SK-N-SH (cell line): ENCODE measurements around the gene RNF146. TPM values are rescaled to one million over a fixed set of nuclear protein-coding genes. Genes with fewer than 3 reads are reported as not detected.

Experiments used
- CTCF ChIA-PET: fragments of 300-600, 350-600 bp; formaldehyde crosslinking; extraction: SDS; loops from one replicate; lab custom pipeline; 2021; lab: Yijun Ruan, JAX
- POLR2A ChIA-PET: fragments of 350-600 bp; sonication (Branson Sonifier 250); formaldehyde crosslinking; extraction: SDS; loops from one replicate; lab custom pipeline; 2020; ENCODE audit warnings: antibody characterized with exemption, inconsistent platforms; lab: Yijun Ruan, JAX
- DNase-seq: peaks from one replicate; pipeline ENCODE4 v3.0.0; 2012
- H2AFZ ChIP-seq: fragments of 200-600 bp; sonication (generic); 2 replicates; pipeline ENCODE4 v1.8.1; 2016; ENCODE audit warnings: antibody characterized with exemption, mild to moderate bottlenecking, low read depth
- H3F3A ChIP-seq: fragments of 200-600 bp; sonication (generic); replicated peaks from 2 replicates; pipeline ENCODE3; 2016; ENCODE audit warnings: antibody characterized with exemption, mild to moderate bottlenecking; ENCODE audit not compliant: insufficient read depth
- H3K27ac ChIP-seq, 2 experiments: fragments of 200-500 bp in 1 of 2; fragments of 200-600 bp in 1 of 2; sonication (Bioruptor generic) in 1 of 2; sonication (generic), shearing (Covaris generic) in 1 of 2; 2 replicates each; pipeline versions ENCODE4 v1.5.1 to v1.6.1; 2014 to 2016; ENCODE audit warnings: low read depth in 2 of 2, inconsistent platforms in 1 of 2, low read length in 1 of 2, mild to moderate bottlenecking in 1 of 2, mixed read lengths in 1 of 2
- H3K27me3 ChIP-seq: fragments of 200-600 bp; sonication (generic), shearing (Covaris generic); 2 replicates; pipeline ENCODE4 v1.6.1; 2016; ENCODE audit warnings: mixed run types; ENCODE audit not compliant: insufficient read depth
- H3K36me3 ChIP-seq, 2 experiments: fragments of 200-500 bp in 1 of 2; fragments of 200-600 bp in 1 of 2; sonication (Bioruptor generic) in 1 of 2; sonication (generic) in 1 of 2; replicated peaks in 1 of 2; 2 replicates each; pipeline versions ENCODE3 to v1.5.1; 2014 to 2016; ENCODE audit warnings: low read length in 1 of 2, mild to moderate bottlenecking in 1 of 2; ENCODE audit not compliant: insufficient read depth in 2 of 2, control insufficient read depth in 1 of 2
- H3K4me1 ChIP-seq, 2 experiments: fragments of 200-500 bp in 1 of 2; fragments of 200-600 bp in 1 of 2; sonication (Bioruptor generic) in 1 of 2; sonication (generic), shearing (Covaris generic) in 1 of 2; 2 replicates each; pipeline versions ENCODE4 v1.5.1 to v1.6.1; 2014 to 2016; ENCODE audit warnings: low read depth in 1 of 2, low read length in 1 of 2, mixed run types in 1 of 2; ENCODE audit not compliant: insufficient read depth in 2 of 2, control insufficient read depth in 1 of 2
- H3K4me2 ChIP-seq: fragments of 200-600 bp; sonication (generic), shearing (Covaris generic); 2 replicates; pipeline ENCODE4 v1.6.1; 2017; ENCODE audit warnings: mixed run types
- H3K4me3 ChIP-seq, 2 experiments: fragments of 200-500 bp in 1 of 2; fragments of 200-600 bp in 1 of 2; sonication (Bioruptor generic) in 1 of 2; sonication (generic), shearing (Covaris generic) in 1 of 2; 2 replicates each; pipeline versions ENCODE4 v1.5.1 to v1.8.1; 2014 to 2016; ENCODE audit warnings: low read depth in 2 of 2, inconsistent platforms in 1 of 2, low read length in 1 of 2, mild to moderate bottlenecking in 1 of 2, mixed read lengths in 1 of 2, moderate library complexity in 1 of 2
- H3K79me2 ChIP-seq: fragments of 200-600 bp; sonication (generic); 2 replicates; pipeline ENCODE4 v1.8.1; 2017; ENCODE audit warnings: mild to moderate bottlenecking; ENCODE audit not compliant: insufficient read depth
- H3K9ac ChIP-seq: fragments of 200-600 bp; sonication (generic); 2 replicates; pipeline ENCODE4 v1.6.1; 2017; ENCODE audit warnings: mixed run types
- H3K9me2 ChIP-seq: fragments of 200-600 bp; sonication (generic); 2 replicates; pipeline ENCODE4 v1.6.1; 2017; ENCODE audit warnings: mixed run types
- H3K9me3 ChIP-seq: fragments of 200-600 bp; sonication (generic); 2 replicates; pipeline ENCODE4 v1.6.1; 2017; ENCODE audit warnings: mixed run types, mild to moderate bottlenecking, moderate library complexity
- H4K20me1 ChIP-seq: fragments of 200-600 bp; sonication (generic); 2 replicates; pipeline ENCODE4 v1.6.1; 2017; ENCODE audit warnings: mild to moderate bottlenecking, mixed run types; ENCODE audit not compliant: insufficient read depth
- CHD2 ChIP-seq: fragments of 150-350 bp; IDR thresholded peaks from 2 replicates; pipeline ENCODE4 v1.6.1; 2018; ENCODE audit warnings: low read length; ENCODE audit not compliant: partially characterized antibody
- CTCF ChIP-seq: fragments of 200-600 bp; sonication (generic); IDR thresholded peaks from 2 replicates; pipeline ENCODE4 v1.6.1; 2017; ENCODE audit warnings: antibody characterized with exemption, mild to moderate bottlenecking, moderate library complexity
- ELF1 ChIP-seq: IDR thresholded peaks from 2 replicates; pipeline ENCODE4 v1.4.0; 2012
- EP300 ChIP-seq, 2 experiments: IDR thresholded peaks; 2 replicates each; pipeline versions ENCODE4 v1.4.0 to v1.6.1; 2012; ENCODE audit warnings: borderline replicate concordance in 1 of 2, low read depth in 1 of 2, low read length in 1 of 2
- EZH2phosphoT487 ChIP-seq: fragments of 200-600 bp; sonication (generic); IDR thresholded peaks from 2 replicates; pipeline ENCODE4 v1.6.1; 2017; ENCODE audit warnings: low read depth, mixed run types, mild to moderate bottlenecking, antibody characterized with exemption, moderate library complexity, borderline replicate concordance
- FOSL2 ChIP-seq: IDR thresholded peaks from 2 replicates; pipeline ENCODE4 v1.4.0; 2012; ENCODE audit warnings: low read depth, mild to moderate bottlenecking, moderate library complexity, borderline replicate concordance
- GABPA ChIP-seq: IDR thresholded peaks from 2 replicates; pipeline ENCODE4 v1.4.0; 2012; ENCODE audit warnings: low read depth, mild to moderate bottlenecking
- GATA2 ChIP-seq: sonication (generic); formaldehyde crosslinking; IDR thresholded peaks from 2 replicates; pipeline ENCODE4 v1.5.0; 2020; ENCODE audit warnings: mild to moderate bottlenecking, missing genetic modification reagents
- IRF3 ChIP-seq: fragments of 150-350 bp; IDR thresholded peaks from 2 replicates; pipeline ENCODE4 v1.6.1; 2016; ENCODE audit warnings: mild to moderate bottlenecking, low read depth, low read length
- NFIC ChIP-seq: IDR thresholded peaks from 2 replicates; pipeline ENCODE4 v1.4.0; 2012; ENCODE audit warnings: borderline replicate concordance
- NRF1 ChIP-seq: IDR thresholded peaks from 2 replicates; pipeline ENCODE4 v1.6.1; 2012; ENCODE audit warnings: low read depth, mild to moderate bottlenecking, low read length
- PBX3 ChIP-seq: IDR thresholded peaks from 2 replicates; pipeline ENCODE4; 2012
- POLR2AphosphoS5 ChIP-seq: IDR thresholded peaks from 2 replicates; pipeline ENCODE4 v1.6.1; 2012; ENCODE audit warnings: low read depth, low read length
- RAD21 ChIP-seq: IDR thresholded peaks from 2 replicates; pipeline ENCODE4 v1.6.1; 2012; ENCODE audit warnings: mild to moderate bottlenecking, low read length
- REST ChIP-seq: IDR thresholded peaks from 2 replicates; pipeline ENCODE4 v1.6.1; 2012; ENCODE audit warnings: mild to moderate bottlenecking, low read depth, low read length, moderate library complexity
- RFX5 ChIP-seq: IDR thresholded peaks from 2 replicates; pipeline ENCODE4 v1.6.1; 2012; ENCODE audit warnings: mild to moderate bottlenecking, improper control_type of control experiment, low read length
- USF1 ChIP-seq: IDR thresholded peaks from 2 replicates; pipeline ENCODE4 v1.4.0; 2012; ENCODE audit warnings: low read depth, borderline replicate concordance
- USF2 ChIP-seq: fragments of 150-350 bp; IDR thresholded peaks from 2 replicates; pipeline ENCODE4 v1.6.1; 2017; ENCODE audit warnings: antibody characterized with exemption, low read length, low read depth, borderline replicate concordance
- YY1 ChIP-seq: IDR thresholded peaks from 2 replicates; pipeline ENCODE4 v1.4.0; 2012; ENCODE audit warnings: low read depth, mild to moderate bottlenecking
- WGBS: methylation state at CpG from one replicate; pipeline ENCODE4 v1.1.6; 2017; ENCODE audit warnings: low lambda C conversion rate; 5-methylcytosine and 5-hydroxymethylcytosine counted together
- polyA plus RNA-seq, 3 experiments: library from polyadenylated mRNA; depleted of rRNA; stranded (reverse); fragments of >200 nt; gene quantifications; 2 replicates each; pipeline ENCODE4 v1.2.3, GENCODE V29; 2012

Gene RNF146
- polyA plus RNA-seq, 1 of the 3 experiments (the other 2 are of a cell fraction) = 29.2 TPM

- H3K79me2 ChIP-seq = peaks cover 21% of the 10 kb centered on the region
- 94% methylated on average over 4 of the region's 4 CpGs for WGBS
- no peaks in the 10 kb centered on the region for H3K9me3 ChIP-seq
- peaks cover 4% of the 10 kb centered on the region; the same call in 1 of the 2 replicates for H4K20me1 ChIP-seq
- peak overlapping the region in 1 of 2 experiments; percentile 22; a peak in 1 of 4 replicates for H3K27ac ChIP-seq
- H3K9me2 ChIP-seq = peaks cover 3% of the 10 kb centered on the region; the same call in 1 of the 2 replicates
- TF ChIP-seq USF1 (no peak), FOSL2 (no peak), RFX5 (no peak), USF2 (no peak), GATA2 (CRISPR knock-in tag) (no peak), RAD21 (no peak), CTCF (no peak), CHD2 (no peak), NFIC (no peak), ELF1 (no peak), REST (no peak), IRF3 (no peak), GABPA (no peak), EZH2phosphoT487 (no peak), EP300 (IDR thresholded peaks at IDR 0.05; ENCODE audit: borderline replicate concordance in 1 of 2, low read depth in 1 of 2, low read length in 1 of 2) (no peak), NRF1 (no peak), PBX3 (no peak), POLR2AphosphoS5 (no peak), YY1 (no peak)
- no peak overlapping the region for H3K4me3 ChIP-seq
- no peak for DNase-seq
- H3F3A ChIP-seq = peaks cover 26% of the 10 kb centered on the region
- POLR2A ChIA-PET = no interaction called here
- peaks cover 6 to 15% of the 10 kb centered on the region in 2 experiments; a peak in 3 of 4 replicates for H3K4me1 ChIP-seq
- H3K9ac ChIP-seq = no peak overlapping the region
- H3K27me3 ChIP-seq = no peaks in the 10 kb centered on the region
- no peak overlapping the region for H3K4me2 ChIP-seq
- peaks cover 33 to 38% of the 10 kb centered on the region in 2 experiments for H3K36me3 ChIP-seq
- H2AFZ ChIP-seq = no peak overlapping the region
- CTCF ChIA-PET = interaction anchor here (1.0 to 2.7 kb wide), 5 partner anchors 26 to 251 kb away, joined by 3 to 8 read pairs (median 5); partner anchors contain the start of gene RNF146
Measured at GRCh38 chr6:127297502-127298070, 30.9 kb downstream of the RNF146 start.
